Measurements from ENCODE around the gene SLC45A2.

DNA sequence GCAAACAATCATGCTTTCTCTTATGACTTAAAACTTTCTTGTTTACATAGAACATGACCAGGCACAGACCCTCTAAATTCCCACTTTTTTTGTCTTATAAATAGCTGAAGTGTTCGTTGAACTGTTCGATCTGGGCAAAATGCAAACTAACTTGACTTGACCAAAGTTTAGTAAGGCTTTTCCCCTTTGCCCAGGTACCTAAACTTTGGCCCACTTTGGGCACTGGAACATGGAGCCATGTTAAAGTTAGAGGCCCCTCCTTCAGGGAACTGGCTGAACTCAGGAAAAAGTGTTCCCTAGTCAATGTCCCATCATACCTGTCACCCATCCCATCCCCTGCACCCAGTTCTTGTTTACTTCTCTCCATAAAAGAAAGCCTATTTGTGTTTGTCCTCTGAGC lies 32.8 kb upstream of the SLC45A2 start:
- TF ChIP-seq, protein P1, sequence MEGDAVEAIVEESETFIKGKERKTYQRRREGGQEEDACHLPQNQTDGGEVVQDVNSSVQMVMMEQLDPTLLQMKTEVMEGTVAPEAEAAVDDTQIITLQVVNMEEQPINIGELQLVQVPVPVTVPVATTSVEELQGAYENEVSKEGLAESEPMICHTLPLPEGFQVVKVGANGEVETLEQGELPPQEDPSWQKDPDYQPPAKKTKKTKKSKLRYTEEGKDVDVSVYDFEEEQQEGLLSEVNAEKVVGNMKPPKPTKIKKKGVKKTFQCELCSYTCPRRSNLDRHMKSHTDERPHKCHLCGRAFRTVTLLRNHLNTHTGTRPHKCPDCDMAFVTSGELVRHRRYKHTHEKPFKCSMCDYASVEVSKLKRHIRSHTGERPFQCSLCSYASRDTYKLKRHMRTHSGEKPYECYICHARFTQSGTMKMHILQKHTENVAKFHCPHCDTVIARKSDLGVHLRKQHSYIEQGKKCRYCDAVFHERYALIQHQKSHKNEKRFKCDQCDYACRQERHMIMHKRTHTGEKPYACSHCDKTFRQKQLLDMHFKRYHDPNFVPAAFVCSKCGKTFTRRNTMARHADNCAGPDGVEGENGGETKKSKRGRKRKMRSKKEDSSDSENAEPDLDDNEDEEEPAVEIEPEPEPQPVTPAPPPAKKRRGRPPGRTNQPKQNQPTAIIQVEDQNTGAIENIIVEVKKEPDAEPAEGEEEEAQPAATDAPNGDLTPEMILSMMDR (IDR thresholded peaks at IDR 0.05) = no peak
- no peak for TF ChIP-seq POLR2AphosphoS5 (IDR thresholded peaks at IDR 0.05; ENCODE audit: low read depth, low read length)
- no peak for TF ChIP-seq SIN3A (IDR thresholded peaks at IDR 0.05; ENCODE audit: borderline replicate concordance, insufficient read depth, low read depth, low read length)
- TF ChIP-seq TCF7L2 (IDR thresholded peaks at IDR 0.05; ENCODE audit: low read depth, low read length) = no peak
- no peak for TF ChIP-seq REST (IDR thresholded peaks at IDR 0.05; ENCODE audit: insufficient read depth in 1 of 2, low read depth in 2 of 2, low read length in 1 of 2)

Measured in Panc1 (cell line).